NCI-H2029 treated with DMSO at 0.1 percent for 48 hours (cell line): ENCODE results near the gene CDH13.
A peak's percentile ranks its signal among the peaks of the same experiment; 100 is the strongest.

Source experiments
- DNase-seq: peaks from one replicate; lab custom pipeline; 2025; lab: John Stamatoyannopoulos, UW

The CDH13 gene

GRCh38 chr16:83723901-83724300, 1097.1 kb downstream of the CDH13 start:
- no peak for DNase-seq

GRCh38 chr16:83724585-83724984, 1097.8 kb downstream of the CDH13 start:
- DNase-seq, result no peak

- DNase-seq, result no peak
These were observed 1098.5 kb downstream of the CDH13 start for GRCh38 chr16:83725313-83725712.

GRCh38 chr16:83727018-83727417, 1100.2 kb downstream of the CDH13 start:
- no peak for DNase-seq

- DNase-seq, result no peak
These were observed 1101.1 kb downstream of the CDH13 start for GRCh38 chr16:83727751-83728352.

- DNase-seq, result no peak
These were observed 1101.7 kb downstream of the CDH13 start for GRCh38 chr16:83728492-83728891.

- no peak for DNase-seq
These were observed 1104.0 kb downstream of the CDH13 start for GRCh38 chr16:83730812-83731211.

GRCh38 chr16:83732536-83732935, 1105.8 kb downstream of the CDH13 start:
- no peak for DNase-seq

GRCh38 chr16:83733301-83733700, 1106.5 kb downstream of the CDH13 start:
- DNase-seq, result peak; percentile 22

GRCh38 chr16:83734136-83734535, 1107.4 kb downstream of the CDH13 start:
- DNase-seq, result no peak

- no peak for DNase-seq
These were observed 1111.1 kb downstream of the CDH13 start for GRCh38 chr16:83737729-83738354.

- DNase-seq, result no peak
These were observed 1112.2 kb downstream of the CDH13 start for GRCh38 chr16:83738923-83739503.

- DNase-seq, result no peak
These were observed 1115.5 kb downstream of the CDH13 start for GRCh38 chr16:83742124-83742899.

- no peak for DNase-seq
These were observed 1116.5 kb downstream of the CDH13 start for GRCh38 chr16:83743241-83743640.

- DNase-seq, result no peak
These were observed 1117.0 kb downstream of the CDH13 start for GRCh38 chr16:83743720-83744119.

GRCh38 chr16:83744441-83744981, 1117.7 kb downstream of the CDH13 start:
- DNase-seq, result no peak

- DNase-seq, result no peak
These were observed 1119.8 kb downstream of the CDH13 start for GRCh38 chr16:83746611-83747010.

- no peak for DNase-seq
These were observed 1121.2 kb downstream of the CDH13 start for GRCh38 chr16:83747936-83748335.

GRCh38 chr16:83755391-83755790, 1128.6 kb downstream of the CDH13 start:
- DNase-seq, result no peak

GRCh38 chr16:83762141-83762991, 1135.6 kb downstream of the CDH13 start:
- peak; percentile 77 for DNase-seq

GRCh38 chr16:83762992-83763358, 1136.2 kb downstream of the CDH13 start:
- DNase-seq, result no peak

- no peak for DNase-seq
These were observed 1142.2 kb downstream of the CDH13 start for GRCh38 chr16:83768986-83769385.
